DLD1 (cell line): ENCODE measurements around the gene ITGA2B.
"Not testable (repeated sequence)": the region's sequence is repeated elsewhere in the genome, so short reads cannot be mapped to it uniquely, and the experiment has no call there.

ENCODE experiments used
- in situ Hi-C: cut with HindIII; loops from 2 replicates; pipeline ENCODE4 v1.10.0; 2017; ENCODE audit warnings: low sequenced_read_pairs

ITGA2B gene

DNA sequence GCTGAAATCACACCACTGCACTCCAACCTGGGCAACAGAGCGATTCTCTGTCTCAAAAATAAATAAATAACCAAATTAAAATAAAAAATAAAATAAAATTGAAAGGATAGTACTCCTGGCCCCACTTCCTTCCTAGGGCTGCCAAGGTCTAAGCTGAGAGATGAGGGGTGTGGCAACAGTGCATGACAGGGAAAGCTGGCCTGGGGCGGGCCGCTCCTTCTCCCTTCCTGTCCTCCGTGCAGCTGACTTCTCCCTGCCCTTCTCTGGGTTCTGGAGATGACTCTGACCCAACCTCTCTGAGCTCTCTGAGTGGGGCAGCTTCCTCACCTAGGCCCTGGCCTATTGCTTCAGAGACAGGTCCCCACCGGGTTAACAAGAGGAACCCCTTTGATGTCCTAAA lies 56.1 kb downstream of the ITGA2B start:
- in situ Hi-C loops = no loop called here

DNA sequence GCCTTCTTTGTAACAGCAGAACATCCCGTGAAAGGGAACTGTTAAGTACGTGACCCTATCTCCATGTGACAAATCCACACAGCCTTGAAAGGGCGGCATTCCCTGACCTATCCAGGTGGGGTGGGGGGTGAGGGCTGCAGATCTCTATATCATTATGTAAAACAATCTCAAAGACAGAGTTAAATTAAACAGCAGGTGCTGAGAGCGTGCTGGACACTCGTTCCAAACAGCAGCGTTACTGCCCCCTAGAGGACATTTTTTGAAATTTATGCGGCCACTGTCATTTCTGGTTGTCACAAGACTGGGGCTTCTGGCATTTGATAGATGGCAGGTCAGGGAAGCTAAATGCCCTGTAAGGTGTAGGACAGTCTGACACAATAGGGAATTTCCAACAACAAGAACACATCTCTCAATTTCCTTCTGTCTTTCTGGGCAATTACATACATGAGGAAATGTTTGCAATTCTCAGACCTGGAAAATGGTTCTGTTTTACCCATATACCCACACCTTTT lies 58.1 kb downstream of the ITGA2B start:
- in situ Hi-C loops = no loop called here

DNA sequence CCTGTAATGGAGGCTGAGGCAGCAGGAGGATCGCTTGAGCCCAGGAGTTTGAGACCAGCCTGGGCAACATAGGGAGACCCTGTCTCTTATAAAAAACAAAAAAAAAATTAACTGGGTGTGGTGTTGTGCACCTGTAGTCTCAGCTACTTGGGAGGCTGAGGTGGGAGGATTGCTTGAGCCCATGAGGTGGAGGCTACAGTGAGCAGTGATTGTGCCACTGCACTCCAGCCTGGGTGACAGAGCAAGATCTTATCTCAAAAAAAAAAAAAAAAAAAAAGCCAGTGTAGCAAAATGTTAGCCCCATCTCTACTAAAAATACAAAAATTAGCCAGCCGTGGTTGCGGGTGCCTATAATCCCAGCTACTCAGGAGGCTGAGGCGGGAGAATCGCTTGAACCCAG lies 59.2 kb downstream of the ITGA2B start:
- in situ Hi-C loops = not testable (repeated sequence)

DNA sequence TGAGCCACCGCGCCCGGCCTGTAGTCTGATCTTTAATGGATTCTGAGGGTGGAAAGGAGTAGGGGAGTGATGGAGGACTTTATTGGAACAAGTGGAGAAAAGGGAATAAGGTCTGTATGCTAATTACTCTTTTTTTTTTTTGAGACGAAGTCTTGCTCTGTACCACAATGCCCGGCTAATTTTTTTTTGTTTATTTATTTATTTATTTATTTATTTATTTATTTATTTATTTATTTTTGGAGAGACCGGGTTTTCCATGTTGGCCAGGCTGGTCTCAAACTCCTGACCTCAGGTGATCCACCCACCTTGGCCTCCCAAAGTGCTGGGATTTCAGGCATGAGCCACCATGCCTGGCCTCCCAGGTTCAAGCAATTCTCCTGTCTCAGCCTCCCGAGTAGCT lies 59.9 kb downstream of the ITGA2B start:
- in situ Hi-C loops = not testable (repeated sequence)

DNA sequence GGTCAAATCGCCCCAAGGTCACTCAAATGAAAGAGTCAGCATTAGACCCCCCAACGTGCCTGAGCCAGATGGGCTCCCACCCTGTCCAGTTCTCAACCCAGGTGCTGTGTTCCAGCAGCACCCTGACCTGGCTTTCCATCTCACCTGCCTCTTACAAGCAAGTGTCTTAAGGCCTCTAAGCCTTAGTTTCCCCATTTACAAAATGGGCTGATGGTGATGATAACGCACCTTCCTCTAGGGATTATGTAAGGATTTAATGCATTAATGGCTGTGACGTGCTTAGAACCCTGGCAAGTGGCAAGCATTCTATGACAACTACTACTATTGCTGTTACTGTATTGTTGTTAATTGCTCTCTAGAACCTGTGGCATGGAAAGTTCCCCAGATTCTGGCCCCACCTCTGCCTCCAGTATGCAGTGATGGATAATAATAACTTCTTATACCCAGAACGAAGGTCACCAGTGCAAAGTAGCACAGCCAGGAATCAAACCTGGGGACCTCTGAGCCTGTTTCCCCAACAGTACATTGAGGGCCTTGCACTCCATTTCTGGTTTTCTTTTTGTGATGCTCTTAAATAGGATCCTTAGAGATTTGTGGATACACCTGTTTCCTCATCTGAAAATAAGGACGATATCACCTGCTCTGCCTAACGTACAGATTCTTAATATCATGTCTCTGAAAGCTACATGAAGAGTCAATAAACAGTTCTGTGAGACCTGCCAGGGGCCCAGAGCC lies 61.6 kb downstream of the ITGA2B start:
- in situ Hi-C loops = no loop called here

DNA sequence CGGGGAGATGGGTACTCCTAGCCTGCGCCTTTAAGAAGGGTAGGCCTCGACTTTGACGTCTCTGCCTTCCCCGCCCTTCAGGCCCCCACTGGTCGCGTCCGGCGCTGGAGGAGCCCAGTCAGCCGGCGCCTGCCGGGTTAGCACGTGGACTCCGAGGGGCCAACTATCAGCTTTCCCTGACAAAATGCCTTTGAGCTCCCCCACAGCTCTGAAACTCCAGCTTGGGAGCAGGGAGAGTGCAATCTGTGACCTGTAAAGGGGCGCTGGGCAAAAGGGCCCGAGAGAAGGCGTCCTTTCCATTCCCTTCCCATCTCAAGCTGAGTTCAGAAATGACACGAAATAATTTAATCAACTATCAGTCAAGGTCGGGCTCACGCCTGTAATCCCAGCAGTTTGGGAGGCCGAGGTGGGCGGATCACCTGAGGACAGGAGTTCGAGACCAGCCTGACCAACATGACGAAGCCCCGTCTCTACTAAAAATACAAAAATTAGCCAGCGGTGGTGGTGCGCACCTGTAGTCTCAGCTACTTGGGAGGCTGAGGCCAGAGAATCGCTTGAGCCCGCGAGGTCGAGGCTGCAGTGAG lies 62.5 kb downstream of the ITGA2B start:
- in situ Hi-C loops = no loop called here

DNA sequence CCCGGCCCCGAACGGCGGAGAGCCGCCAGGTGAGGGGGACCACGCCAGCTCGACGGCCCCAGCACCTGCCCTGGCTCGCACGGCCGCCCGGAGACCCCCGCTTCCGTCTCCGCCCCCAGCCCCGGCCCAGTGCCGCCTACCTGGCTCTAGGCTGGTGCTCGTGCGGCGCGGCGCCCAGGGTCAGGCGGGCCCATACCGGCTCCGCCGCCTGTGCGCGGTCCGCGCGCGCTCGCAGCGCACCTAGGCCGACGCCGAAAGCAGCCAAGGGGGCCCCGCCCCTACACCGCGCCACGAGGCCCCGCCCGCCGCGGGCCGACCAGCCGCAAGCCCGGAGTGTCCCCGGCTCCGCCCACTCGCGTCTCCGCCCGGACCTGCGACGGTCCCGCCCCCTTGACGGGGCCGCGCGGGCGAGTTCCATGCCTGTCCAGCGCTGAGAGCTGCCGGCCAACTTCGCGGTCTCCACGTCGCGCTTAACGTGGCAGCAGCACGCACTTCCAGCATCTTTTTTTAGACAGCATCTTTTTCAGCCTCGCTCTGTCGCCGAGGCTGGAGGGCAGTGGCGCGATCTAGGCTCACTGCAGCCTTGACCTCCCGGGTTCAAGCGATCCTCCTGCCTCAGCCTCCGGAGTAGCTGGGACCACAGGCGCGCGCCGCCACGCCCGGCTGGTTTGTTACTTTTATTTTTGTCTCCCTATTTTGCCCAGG lies 64.7 kb downstream of the ITGA2B start, which contains the start of gene SLC25A39:
Gene SLC25A39 (minus strand): TSS at position 253 of the 705 bp plus-strand sequence. CDS start 1,261 bp downstream, outside the sequence.
- in situ Hi-C loops = loop anchor here (5.0 kb wide), 1 partner anchor 52 kb away; no protein-coding TSS in a partner anchor

DNA sequence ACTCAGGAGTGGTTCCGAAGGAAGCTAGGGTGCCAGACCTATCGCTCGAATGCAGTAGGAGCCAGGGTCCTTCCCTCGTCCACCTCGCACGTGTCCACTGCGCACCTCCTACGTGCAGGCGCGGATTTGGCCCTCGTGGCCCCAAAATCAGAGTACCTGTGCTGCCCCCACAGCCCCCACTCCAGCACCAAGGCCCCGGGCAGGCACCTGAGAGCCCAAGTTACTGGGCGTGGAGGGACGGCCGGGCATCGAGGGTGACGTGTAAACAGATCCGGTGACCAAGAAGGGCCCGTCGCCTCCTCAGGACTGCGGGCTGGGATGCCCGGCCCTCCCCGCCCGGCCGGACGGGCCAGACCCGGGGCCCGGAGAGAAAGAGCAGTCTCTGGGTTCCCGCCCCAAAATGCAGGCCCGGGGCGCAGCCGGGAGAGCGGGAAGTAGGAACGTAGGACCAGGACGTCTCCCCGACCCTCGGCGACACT lies 65.3 kb downstream of the ITGA2B start:
- in situ Hi-C loops = loop anchor here (5.0 kb wide), 1 partner anchor 52 kb away; no protein-coding TSS in a partner anchor

DNA sequence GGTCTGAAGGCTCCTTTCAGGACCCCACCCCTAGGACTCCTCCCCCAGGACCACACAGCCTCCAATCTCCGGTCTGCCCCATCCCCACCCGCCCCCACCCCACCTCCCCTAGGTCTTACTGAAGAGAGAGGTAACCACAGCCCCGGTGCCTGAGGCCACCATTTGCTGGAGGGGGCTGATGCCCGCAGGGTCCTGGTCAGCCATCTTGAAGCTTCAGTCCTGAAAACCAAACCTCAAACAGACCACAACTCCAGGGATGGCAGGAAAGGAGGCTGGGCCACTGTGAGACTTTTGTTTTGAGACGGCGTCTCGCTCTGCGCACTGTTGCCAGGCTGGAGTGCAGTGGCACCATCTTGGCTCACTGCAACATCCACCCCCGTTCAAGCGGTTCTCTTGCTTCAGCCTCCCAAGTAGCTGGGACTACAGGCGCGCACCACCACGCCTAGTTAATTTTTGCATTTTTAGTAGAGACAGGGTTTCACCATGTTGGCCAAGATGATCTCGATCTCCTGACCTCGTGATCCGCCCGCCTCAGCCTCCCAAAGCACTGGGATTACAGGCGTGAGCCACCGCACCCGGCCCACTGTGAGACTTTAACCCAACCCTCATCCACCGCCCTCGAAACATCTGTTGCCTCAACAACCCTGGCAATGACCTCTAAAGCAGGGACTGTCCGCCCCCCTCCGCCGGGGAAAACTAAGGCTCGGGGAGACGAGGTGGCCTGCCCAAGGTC lies 65.9 kb downstream of the ITGA2B start:
- in situ Hi-C loops = loop anchor here (5.0 kb wide), 1 partner anchor 51 kb away; no protein-coding TSS in a partner anchor

DNA sequence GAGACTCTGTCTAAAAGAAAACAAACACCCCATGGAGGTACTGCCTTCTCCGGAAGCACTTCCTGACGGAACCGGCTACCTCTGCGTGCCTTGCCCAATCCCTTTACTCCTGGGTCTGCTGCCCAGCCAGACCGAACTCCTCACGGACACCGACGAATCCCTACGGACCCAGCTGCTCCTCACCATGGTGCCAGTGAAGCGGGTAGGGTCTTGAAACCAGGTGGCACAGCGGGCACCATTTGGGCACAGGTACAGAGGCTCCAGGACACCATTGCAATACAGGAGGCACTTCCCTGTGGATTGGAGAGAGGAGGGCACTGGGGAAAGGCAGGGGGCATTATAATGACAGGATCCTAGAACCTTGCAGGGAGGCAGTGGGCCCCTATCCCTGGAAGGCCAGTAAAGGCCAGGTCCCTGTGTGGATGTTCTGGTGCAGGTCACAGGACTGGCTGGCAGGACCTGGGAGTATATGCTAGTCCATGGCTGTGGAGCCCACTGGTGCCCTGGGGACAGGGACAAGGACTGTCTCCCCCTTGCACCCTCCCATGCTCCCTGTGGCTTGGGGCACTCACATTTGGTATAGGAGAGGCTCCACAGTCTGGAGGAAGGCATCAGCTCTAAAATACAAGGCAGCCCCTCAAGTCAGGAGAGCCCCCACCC lies 67.1 kb downstream of the ITGA2B start:
- in situ Hi-C loops = loop anchor here (5.0 kb wide), 1 partner anchor 50 kb away; no protein-coding TSS in a partner anchor
